Measurements from ENCODE around the gene MAX. TPM values are rescaled to one million over a fixed set of nuclear protein-coding genes. Genes with fewer than 3 reads are reported as not detected.

Gene MAX
- total RNA-seq, 1 donor from 2014 or later: 76.1 TPM

GRCh38 chr14:65079201-65079600, 23.1 kb downstream of the MAX start:
- H3K27ac Mint-ChIP-seq (ENCODE audit: unreplicated experiment): peak overlapping the region; percentile 28
- H3K9me3 Mint-ChIP-seq (ENCODE audit: unreplicated experiment): no peaks in the 10 kb centered on the region
- H3K4me3 Mint-ChIP-seq (ENCODE audit: unreplicated experiment): peak overlapping the region; percentile 22
- no peak for TF ChIP-seq CTCF (IDR thresholded peaks at IDR 0.05; ENCODE audit: unreplicated experiment)
- no peaks in the 10 kb centered on the region for H3K27me3 Mint-ChIP-seq (ENCODE audit: unreplicated experiment)
- DNase-seq (ENCODE audit: low spot score): no peak
- peaks cover 33% of the 10 kb centered on the region for H3K4me1 Mint-ChIP-seq (ENCODE audit: unreplicated experiment)
- peaks cover 46% of the 10 kb centered on the region for H3K36me3 Mint-ChIP-seq (ENCODE audit: low read depth, unreplicated experiment)

- H3K36me3 Mint-ChIP-seq (ENCODE audit: low read depth, unreplicated experiment): peaks cover 50% of the 10 kb centered on the region
- no peak for TF ChIP-seq CTCF (IDR thresholded peaks at IDR 0.05; ENCODE audit: unreplicated experiment)
- no peak for DNase-seq (ENCODE audit: low spot score)
Observed at GRCh38 chr14:65077318-65077717, 25.0 kb downstream of the MAX start.

GRCh38 chr14:65075628-65076325, 26.5 kb downstream of the MAX start:
- Mint-ChIP-seq H3K36me3 (ENCODE audit: low read depth, unreplicated experiment) (peaks cover 45% of the 10 kb centered on the region), H3K27ac (ENCODE audit: unreplicated experiment) (no peak overlapping the region)
- no peak for DNase-seq (ENCODE audit: low spot score)

More at GRCh38 chr14:65077318-65077717, 25.0 kb downstream of the MAX start:
- H3K4me3 Mint-ChIP-seq (ENCODE audit: unreplicated experiment): no peak overlapping the region
- H3K9me3 Mint-ChIP-seq (ENCODE audit: unreplicated experiment): no peaks in the 10 kb centered on the region
- peaks cover 40% of the 10 kb centered on the region for H3K4me1 Mint-ChIP-seq (ENCODE audit: unreplicated experiment)
- no peaks in the 10 kb centered on the region for H3K27me3 Mint-ChIP-seq (ENCODE audit: unreplicated experiment)
- no peak overlapping the region for H3K27ac Mint-ChIP-seq (ENCODE audit: unreplicated experiment)

DNA sequence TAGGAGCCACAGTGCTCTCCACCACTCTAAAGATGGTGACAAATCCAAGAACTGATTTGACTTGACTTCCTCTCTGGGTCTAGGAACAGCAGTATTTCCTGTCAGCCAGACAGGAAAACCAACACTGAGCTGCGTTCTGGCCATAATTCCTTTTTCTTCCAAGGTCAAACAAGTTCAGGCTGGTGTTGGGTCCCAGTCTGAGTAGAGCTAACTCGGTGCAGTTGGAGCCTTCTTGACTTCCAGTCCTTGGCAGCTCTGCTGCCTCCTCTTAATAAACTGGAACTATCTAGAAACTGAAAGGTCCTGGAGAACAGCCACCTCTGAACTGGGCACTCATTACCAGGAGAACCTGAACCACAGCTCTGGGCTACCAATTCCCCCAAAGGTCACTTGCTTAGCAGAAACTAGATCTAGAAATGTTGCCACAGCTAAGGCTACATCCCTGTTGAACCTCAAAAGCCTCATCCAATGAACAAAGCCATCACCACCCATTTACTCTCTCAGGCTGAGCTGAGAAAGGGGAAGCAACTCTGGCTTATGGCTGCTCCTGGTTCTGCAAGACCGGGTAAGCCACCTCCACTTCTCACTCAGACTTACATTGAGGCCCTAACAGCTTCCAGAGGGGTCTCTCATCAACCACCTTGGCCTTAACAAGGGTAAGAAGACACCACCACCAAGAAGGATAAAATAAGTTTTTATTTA, 27.7 kb downstream of the MAX start:
- no peak for DNase-seq (ENCODE audit: low spot score)
- Mint-ChIP-seq H3K27me3 (ENCODE audit: unreplicated experiment) (no peaks in the 10 kb centered on the region), H3K36me3 (ENCODE audit: low read depth, unreplicated experiment) (peaks cover 38% of the 10 kb centered on the region), H3K9me3 (ENCODE audit: unreplicated experiment) (no peaks in the 10 kb centered on the region), H3K4me1 (ENCODE audit: unreplicated experiment) (peaks cover 29% of the 10 kb centered on the region), H3K4me3 (ENCODE audit: unreplicated experiment) (no peak overlapping the region), H3K27ac (ENCODE audit: unreplicated experiment) (peak overlapping the region; percentile 25)
- no peak for TF ChIP-seq CTCF (IDR thresholded peaks at IDR 0.05; ENCODE audit: unreplicated experiment)

More at GRCh38 chr14:65075628-65076325, 26.5 kb downstream of the MAX start:
- Mint-ChIP-seq H3K4me3 (ENCODE audit: unreplicated experiment) (no peak overlapping the region), H3K4me1 (ENCODE audit: unreplicated experiment) (peaks cover 36% of the 10 kb centered on the region), H3K27me3 (ENCODE audit: unreplicated experiment) (no peaks in the 10 kb centered on the region), H3K9me3 (ENCODE audit: unreplicated experiment) (no peaks in the 10 kb centered on the region)
- no peak for TF ChIP-seq CTCF (IDR thresholded peaks at IDR 0.05; ENCODE audit: unreplicated experiment)

Data from endothelial cell (in vitro differentiated cells).